Activated T-helper 17 cell treated with anti-CD3 and anti-CD28 coated beads, Interleukin-2, amount 50 U/mL, for 72 hours (primary cell): Measurements from ENCODE around the gene DMAC2L. TPM values are rescaled to one million over a fixed set of nuclear protein-coding genes. Genes with fewer than 3 reads are reported as not detected.

Source experiments
- ATAC-seq: fragments of 150-1000 bp; cut with Tn5 transposase; replicated peaks from 2 replicates; pipeline ENCODE4 v1.10.0; 2021; ENCODE audit warnings: mild to moderate bottlenecking, moderate library complexity
- H3K27ac Mint-ChIP-seq: one replicate; pipeline ENCODE4 v1.8.0; 2022; ENCODE audit warnings: mixed read lengths
- H3K27me3 Mint-ChIP-seq: one replicate; pipeline ENCODE4 v1.8.0; 2022; ENCODE audit warnings: mixed read lengths
- H3K36me3 Mint-ChIP-seq: one replicate; pipeline ENCODE4 v1.8.0; 2022; ENCODE audit warnings: low read depth, mild to moderate bottlenecking, mixed read lengths
- H3K4me1 Mint-ChIP-seq: one replicate; pipeline ENCODE4 v1.8.0; 2022; ENCODE audit warnings: mixed read lengths
- H3K4me3 Mint-ChIP-seq: one replicate; pipeline ENCODE4 v1.8.0; 2022; ENCODE audit warnings: mild to moderate bottlenecking, mixed read lengths
- H3K9me3 Mint-ChIP-seq: one replicate; pipeline ENCODE4 v1.8.0; 2022; ENCODE audit warnings: mixed read lengths
- total RNA-seq, 2 donors: library from RNA; stranded (reverse); gene quantifications; one replicate each; pipeline ENCODE4 v1.2.3, GENCODE V29; 2022

Gene DMAC2L
- total RNA-seq, 2 donors from 2014 or later, result 11.8 to 13.2 TPM

- no peak overlapping the region for H3K4me3 Mint-ChIP-seq
- no peaks in the 10 kb centered on the region for H3K9me3 Mint-ChIP-seq
- H3K27ac Mint-ChIP-seq, result no peak overlapping the region
- no peak for ATAC-seq
- peaks cover 3% of the 10 kb centered on the region for H3K36me3 Mint-ChIP-seq
- no peaks in the 10 kb centered on the region for H3K27me3 Mint-ChIP-seq
- peaks cover 16% of the 10 kb centered on the region for H3K4me1 Mint-ChIP-seq
These were observed 27.2 kb downstream of the DMAC2L start for GRCh38 chr14:50339178-50339804.

- Mint-ChIP-seq H3K9me3 (no peaks in the 10 kb centered on the region), H3K27me3 (no peaks in the 10 kb centered on the region), H3K4me3 (no peak overlapping the region), H3K36me3 (peaks cover 11% of the 10 kb centered on the region), H3K4me1 (peaks cover 24% of the 10 kb centered on the region), H3K27ac (no peak overlapping the region)
- no peak for ATAC-seq
These were observed 27.9 kb downstream of the DMAC2L start for GRCh38 chr14:50340045-50340444.

GRCh38 chr14:50340963-50341362 lies 28.8 kb downstream of the DMAC2L start:
- Mint-ChIP-seq H3K27me3 (no peaks in the 10 kb centered on the region), H3K4me1 (peaks cover 24% of the 10 kb centered on the region), H3K4me3 (no peak overlapping the region), H3K27ac (no peak overlapping the region), H3K9me3 (no peaks in the 10 kb centered on the region), H3K36me3 (peaks cover 11% of the 10 kb centered on the region)
- ATAC-seq, result no peak

- no peak overlapping the region for H3K4me3 Mint-ChIP-seq
- peaks cover 19% of the 10 kb centered on the region for H3K4me1 Mint-ChIP-seq
- no peak for ATAC-seq
- no peak overlapping the region for H3K27ac Mint-ChIP-seq
- no peaks in the 10 kb centered on the region for H3K9me3 Mint-ChIP-seq
- H3K36me3 Mint-ChIP-seq, result peaks cover 11% of the 10 kb centered on the region
- no peaks in the 10 kb centered on the region for H3K27me3 Mint-ChIP-seq
These were observed 30.3 kb downstream of the DMAC2L start for GRCh38 chr14:50342221-50343078.

GRCh38 chr14:50343434-50343833 lies 31.3 kb downstream of the DMAC2L start:
- peak overlapping the region; percentile 28 for H3K4me3 Mint-ChIP-seq
- peak overlapping the region; percentile 61 for H3K27ac Mint-ChIP-seq
- H3K27me3 Mint-ChIP-seq, result no peaks in the 10 kb centered on the region
- H3K36me3 Mint-ChIP-seq, result peaks cover 11% of the 10 kb centered on the region
- peaks cover 19% of the 10 kb centered on the region for H3K4me1 Mint-ChIP-seq
- no peaks in the 10 kb centered on the region for H3K9me3 Mint-ChIP-seq
- no peak for ATAC-seq

- ATAC-seq, result peak; percentile 96
- Mint-ChIP-seq H3K9me3 (no peaks in the 10 kb centered on the region), H3K36me3 (peaks cover 11% of the 10 kb centered on the region), H3K4me3 (peak overlapping the region; percentile 28), H3K27me3 (no peaks in the 10 kb centered on the region), H3K27ac (peak overlapping the region; percentile 61), H3K4me1 (peaks cover 19% of the 10 kb centered on the region)
These were observed 32.1 kb downstream of the DMAC2L start for GRCh38 chr14:50344116-50344775.

GRCh38 chr14:50344876-50345563 lies 32.9 kb downstream of the DMAC2L start:
- Mint-ChIP-seq H3K27me3 (no peaks in the 10 kb centered on the region), H3K4me3 (peak overlapping the region; percentile 28), H3K9me3 (no peaks in the 10 kb centered on the region), H3K36me3 (peaks cover 11% of the 10 kb centered on the region), H3K27ac (peak overlapping the region; percentile 61), H3K4me1 (peaks cover 19% of the 10 kb centered on the region)
- ATAC-seq, result no peak

GRCh38 chr14:50345846-50346422 lies 33.8 kb downstream of the DMAC2L start:
- Mint-ChIP-seq H3K27me3 (no peaks in the 10 kb centered on the region), H3K4me3 (no peak overlapping the region), H3K4me1 (peaks cover 19% of the 10 kb centered on the region), H3K9me3 (no peaks in the 10 kb centered on the region), H3K27ac (no peak overlapping the region), H3K36me3 (peaks cover 11% of the 10 kb centered on the region)
- no peak for ATAC-seq

GRCh38 chr14:50347521-50347920 lies 35.4 kb downstream of the DMAC2L start:
- Mint-ChIP-seq H3K9me3 (no peaks in the 10 kb centered on the region), H3K4me3 (no peak overlapping the region)

GRCh38 chr14:50348933-50349332 lies 36.8 kb downstream of the DMAC2L start:
- Mint-ChIP-seq H3K27me3 (no peaks in the 10 kb centered on the region), H3K9me3 (no peaks in the 10 kb centered on the region), H3K4me1 (peaks cover 12% of the 10 kb centered on the region), H3K27ac (no peak overlapping the region), H3K4me3 (no peak overlapping the region), H3K36me3 (peaks cover 11% of the 10 kb centered on the region)
- no peak for ATAC-seq

More at GRCh38 chr14:50347521-50347920, 35.4 kb downstream of the DMAC2L start:
- Mint-ChIP-seq H3K36me3 (peaks cover 11% of the 10 kb centered on the region), H3K27ac (no peak overlapping the region), H3K27me3 (no peaks in the 10 kb centered on the region), H3K4me1 (peaks cover 19% of the 10 kb centered on the region)
- no peak for ATAC-seq

GRCh38 chr14:50350975-50351374 lies 38.9 kb downstream of the DMAC2L start:
- Mint-ChIP-seq H3K27me3 (no peaks in the 10 kb centered on the region), H3K4me3 (no peak overlapping the region), H3K36me3 (peaks cover 6% of the 10 kb centered on the region), H3K9me3 (no peaks in the 10 kb centered on the region), H3K4me1 (no peaks in the 10 kb centered on the region), H3K27ac (no peak overlapping the region)
- ATAC-seq, result no peak

- Mint-ChIP-seq H3K9me3 (no peaks in the 10 kb centered on the region), H3K4me3 (no peak overlapping the region), H3K36me3 (peaks cover 14% of the 10 kb centered on the region), H3K27me3 (no peaks in the 10 kb centered on the region), H3K27ac (no peak overlapping the region), H3K4me1 (no peaks in the 10 kb centered on the region)
- no peak for ATAC-seq
These were observed 40.5 kb downstream of the DMAC2L start for GRCh38 chr14:50352584-50352983.

GRCh38 chr14:50353126-50353525 lies 41.0 kb downstream of the DMAC2L start:
- Mint-ChIP-seq H3K36me3 (peaks cover 20% of the 10 kb centered on the region), H3K4me1 (no peaks in the 10 kb centered on the region), H3K9me3 (no peaks in the 10 kb centered on the region), H3K27ac (no peak overlapping the region), H3K4me3 (no peak overlapping the region), H3K27me3 (no peaks in the 10 kb centered on the region)
- ATAC-seq, result no peak

GRCh38 chr14:50354527-50354926 lies 42.4 kb downstream of the DMAC2L start:
- H3K36me3 Mint-ChIP-seq, result peaks cover 30% of the 10 kb centered on the region
- no peaks in the 10 kb centered on the region for H3K4me1 Mint-ChIP-seq

More at GRCh38 chr14:50354527-50354926, 42.4 kb downstream of the DMAC2L start:
- H3K9me3 Mint-ChIP-seq, result no peaks in the 10 kb centered on the region
- no peak overlapping the region for H3K27ac Mint-ChIP-seq
- no peaks in the 10 kb centered on the region for H3K27me3 Mint-ChIP-seq
- ATAC-seq, result no peak
- no peak overlapping the region for H3K4me3 Mint-ChIP-seq
